MM.1S (cell line): ENCODE measurements around the gene TUBA4A.

Experiments
- DNase-seq: peaks from one replicate; pipeline ENCODE4 v3.0.0-alpha.2; 2015
- H2AFZ ChIP-seq: fragments of 300-600 bp; sonication (generic); 2 replicates; pipeline ENCODE4 v1.6.0; 2016; ENCODE audit warnings: antibody characterized with exemption, low read length
- H3F3A ChIP-seq: fragments of 300-600 bp; sonication (generic); 2 replicates; pipeline ENCODE4 v1.6.1; 2016; ENCODE audit warnings: mild to moderate bottlenecking, antibody characterized with exemption, low read length, moderate library complexity, mixed read lengths; ENCODE audit not compliant: insufficient read depth
- H3K27ac ChIP-seq: fragments of 300-600 bp; sonication (generic); 2 replicates; pipeline ENCODE4 v1.5.1; 2016; ENCODE audit warnings: mild to moderate bottlenecking, low read length
- H3K27me3 ChIP-seq: fragments of 300-600 bp; sonication (generic); replicated peaks from 2 replicates; pipeline ENCODE4 v1.6.0; 2016; ENCODE audit warnings: low read length; ENCODE audit not compliant: insufficient read depth
- H3K36me3 ChIP-seq: fragments of 300-600 bp; sonication (generic); replicated peaks from 2 replicates; pipeline ENCODE4 v1.6.1; 2016; ENCODE audit warnings: mild to moderate bottlenecking, low read length, mixed read lengths; ENCODE audit not compliant: insufficient read depth
- H3K4me1 ChIP-seq: fragments of 300-600 bp; sonication (generic); 2 replicates; pipeline ENCODE4 v1.6.1; 2016; ENCODE audit warnings: low read length, mixed read lengths
- H3K4me2 ChIP-seq: fragments of 300-600 bp; sonication (generic); 2 replicates; pipeline ENCODE4 v1.6.0; 2016; ENCODE audit warnings: low read depth, low read length
- H3K4me3 ChIP-seq: fragments of 300-600 bp; sonication (generic); 2 replicates; pipeline ENCODE4 v1.5.1; 2016; ENCODE audit warnings: low read length, mixed read lengths
- H3K79me2 ChIP-seq: fragments of 300-600 bp; sonication (generic); 2 replicates; pipeline ENCODE4 v1.6.1; 2016; ENCODE audit warnings: mixed run types, low read length, mixed read lengths
- H3K9ac ChIP-seq: fragments of 300-600 bp; sonication (generic); 2 replicates; pipeline ENCODE4 v1.6.1; 2016; ENCODE audit warnings: low read length, mixed read lengths
- H3K9me2 ChIP-seq: fragments of 300-600 bp; sonication (generic); replicated peaks from 2 replicates; pipeline ENCODE4 v1.6.1; 2016; ENCODE audit warnings: mild to moderate bottlenecking, low read length, mixed read lengths; ENCODE audit not compliant: insufficient read depth
- H3K9me3 ChIP-seq: fragments of 300-600 bp; sonication (generic); replicated peaks from 2 replicates; pipeline ENCODE4 v1.6.1; 2016; ENCODE audit warnings: mild to moderate bottlenecking, low read length, mixed read lengths; ENCODE audit not compliant: insufficient read depth
- H4K20me1 ChIP-seq: fragments of 300-600 bp; sonication (generic); 2 replicates; pipeline ENCODE4 v1.6.1; 2016; ENCODE audit warnings: mild to moderate bottlenecking, low read length, moderate library complexity, mixed read lengths; ENCODE audit not compliant: insufficient read depth
- EZH2 ChIP-seq: fragments of 300-600 bp; sonication (generic); optimal IDR thresholded peaks from 2 replicates; pipeline ENCODE3; 2017; ENCODE audit warnings: low read depth, mild to moderate bottlenecking, antibody characterized with exemption, low read length, mixed read lengths
- EZH2phosphoT487 ChIP-seq: fragments of 300-600 bp; sonication (generic); IDR thresholded peaks from 2 replicates; pipeline ENCODE4 v1.6.1; 2018; ENCODE audit warnings: antibody characterized with exemption, low read length
- TF ChIP-seq, protein P1 (sequence below): fragments of 300-600 bp; sonication (generic); IDR thresholded peaks from 2 replicates; pipeline ENCODE4 v1.5.1; 2016; ENCODE audit warnings: antibody characterized with exemption, low read length, mixed read lengths

The TUBA4A gene

DNA sequence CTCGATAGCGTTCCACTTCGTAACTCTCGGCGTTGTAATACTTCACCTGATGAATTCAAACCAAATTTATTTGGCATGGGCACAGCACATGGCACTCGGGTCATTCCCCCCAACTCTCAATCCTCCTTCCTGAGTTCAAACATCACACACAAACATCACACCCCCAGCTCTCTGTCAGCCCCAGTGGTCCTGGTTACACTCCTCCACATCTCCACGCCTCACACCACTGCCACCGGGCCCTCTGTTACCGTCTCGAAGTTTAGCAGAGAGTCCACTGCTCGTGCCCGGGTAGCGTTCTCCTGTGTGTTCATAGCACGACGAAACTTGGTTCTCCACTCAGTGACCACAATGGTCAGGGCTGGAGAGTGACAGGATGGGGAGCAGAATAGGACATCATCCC is 39.6 kb downstream of the TUBA4A start:
- Histone ChIP-seq H3K9me3 (no peaks in the 10 kb centered on the region), H2AFZ (no peak overlapping the region), H3K27ac (no peak overlapping the region), H3K36me3 (no peaks in the 10 kb centered on the region), H3K9ac (no peak overlapping the region), H3K4me2 (no peak overlapping the region), H3K4me3 (no peak overlapping the region), H3K27me3 (no peaks in the 10 kb centered on the region), H3K79me2 (peaks cover 6% of the 10 kb centered on the region; the same call in 1 of the 2 replicates), H4K20me1 (no peaks in the 10 kb centered on the region), H3K4me1 (peaks cover 10% of the 10 kb centered on the region), H3F3A (peaks cover 12% of the 10 kb centered on the region; the same call in 1 of the 2 replicates), H3K9me2 (no peaks in the 10 kb centered on the region)
- no peak for DNase-seq
- no peak for TF ChIP-seq EZH2
- TF ChIP-seq EZH2phosphoT487, result no peak
- TF ChIP-seq, protein P1, sequence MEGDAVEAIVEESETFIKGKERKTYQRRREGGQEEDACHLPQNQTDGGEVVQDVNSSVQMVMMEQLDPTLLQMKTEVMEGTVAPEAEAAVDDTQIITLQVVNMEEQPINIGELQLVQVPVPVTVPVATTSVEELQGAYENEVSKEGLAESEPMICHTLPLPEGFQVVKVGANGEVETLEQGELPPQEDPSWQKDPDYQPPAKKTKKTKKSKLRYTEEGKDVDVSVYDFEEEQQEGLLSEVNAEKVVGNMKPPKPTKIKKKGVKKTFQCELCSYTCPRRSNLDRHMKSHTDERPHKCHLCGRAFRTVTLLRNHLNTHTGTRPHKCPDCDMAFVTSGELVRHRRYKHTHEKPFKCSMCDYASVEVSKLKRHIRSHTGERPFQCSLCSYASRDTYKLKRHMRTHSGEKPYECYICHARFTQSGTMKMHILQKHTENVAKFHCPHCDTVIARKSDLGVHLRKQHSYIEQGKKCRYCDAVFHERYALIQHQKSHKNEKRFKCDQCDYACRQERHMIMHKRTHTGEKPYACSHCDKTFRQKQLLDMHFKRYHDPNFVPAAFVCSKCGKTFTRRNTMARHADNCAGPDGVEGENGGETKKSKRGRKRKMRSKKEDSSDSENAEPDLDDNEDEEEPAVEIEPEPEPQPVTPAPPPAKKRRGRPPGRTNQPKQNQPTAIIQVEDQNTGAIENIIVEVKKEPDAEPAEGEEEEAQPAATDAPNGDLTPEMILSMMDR, result no peak

DNA sequence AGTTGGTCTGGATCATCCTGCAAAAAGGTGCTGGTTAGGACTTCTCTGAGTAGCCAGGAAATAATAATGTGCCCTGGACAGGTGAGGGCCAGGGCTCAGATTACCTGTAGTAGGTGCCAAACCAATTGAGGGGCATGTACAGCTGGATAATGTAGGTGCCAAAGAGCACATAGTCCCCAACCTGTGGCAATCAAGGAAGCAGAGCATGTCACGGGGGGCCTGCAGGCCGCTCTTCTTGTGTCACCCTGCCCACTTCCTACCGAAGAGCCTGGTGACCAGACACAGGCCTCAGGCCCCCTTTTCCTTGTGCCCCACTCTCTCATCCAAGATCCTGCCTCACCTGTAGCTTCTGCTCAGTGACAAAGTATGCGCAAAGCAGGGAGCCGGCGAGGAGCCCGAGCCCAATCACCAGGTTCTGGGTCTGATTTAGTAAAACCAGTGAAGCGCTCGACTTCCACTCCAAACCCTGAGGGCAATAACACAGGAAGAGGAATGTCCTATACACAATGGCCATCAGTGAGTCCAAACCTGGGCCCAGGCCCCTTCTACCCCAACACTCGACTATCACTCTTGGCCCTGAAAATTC is 40.1 kb downstream of the TUBA4A start:
- H3K4me3 ChIP-seq, result no peak overlapping the region
- H3K36me3 ChIP-seq, result no peaks in the 10 kb centered on the region
- H3K9me3 ChIP-seq, result no peaks in the 10 kb centered on the region
- H3K79me2 ChIP-seq, result peaks cover 6% of the 10 kb centered on the region; the same call in 1 of the 2 replicates
- no peak overlapping the region for H2AFZ ChIP-seq
- peaks cover 10% of the 10 kb centered on the region; the same call in 1 of the 2 replicates for H3F3A ChIP-seq
- H4K20me1 ChIP-seq, result no peaks in the 10 kb centered on the region
- H3K4me2 ChIP-seq, result no peak overlapping the region
- TF ChIP-seq, protein P1, result no peak
- TF ChIP-seq EZH2, result no peak
- TF ChIP-seq EZH2phosphoT487, result no peak
- DNase-seq, result no peak
- H3K9me2 ChIP-seq, result no peaks in the 10 kb centered on the region
- peaks cover 9% of the 10 kb centered on the region for H3K4me1 ChIP-seq
- no peaks in the 10 kb centered on the region for H3K27me3 ChIP-seq
- H3K9ac ChIP-seq, result no peak overlapping the region
- no peak overlapping the region for H3K27ac ChIP-seq

DNA sequence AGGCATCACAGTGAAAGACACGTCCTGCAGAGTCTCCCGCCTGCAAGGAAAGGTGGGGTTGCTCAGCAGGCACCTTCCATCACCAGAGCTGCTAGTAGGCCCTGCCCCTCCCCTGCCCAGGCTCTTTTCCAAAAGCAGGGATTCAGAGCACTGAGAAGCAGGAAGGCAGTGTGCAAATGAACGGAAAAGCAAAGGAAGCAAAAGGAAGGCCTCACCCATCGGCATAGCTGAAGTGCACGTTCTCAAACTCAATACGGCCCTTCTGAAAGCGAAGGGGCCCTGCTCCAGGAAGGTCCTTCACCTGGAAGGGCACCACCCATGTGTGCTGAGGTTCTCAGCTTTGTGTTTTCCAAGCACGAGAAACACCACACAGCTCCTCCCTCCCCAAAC is 40.7 kb downstream of the TUBA4A start:
- no peaks in the 10 kb centered on the region for H3K36me3 ChIP-seq
- no peak overlapping the region for H3K4me3 ChIP-seq
- H3K9me3 ChIP-seq, result no peaks in the 10 kb centered on the region
- H3K9ac ChIP-seq, result no peak overlapping the region
- no peak for TF ChIP-seq EZH2
- H3K9me2 ChIP-seq, result no peaks in the 10 kb centered on the region
- no peak overlapping the region for H2AFZ ChIP-seq
- H3K27ac ChIP-seq, result no peak overlapping the region
- peaks cover 6% of the 10 kb centered on the region; the same call in 1 of the 2 replicates for H3F3A ChIP-seq
- peaks cover 10% of the 10 kb centered on the region for H3K4me1 ChIP-seq
- H3K27me3 ChIP-seq, result no peaks in the 10 kb centered on the region
- H4K20me1 ChIP-seq, result no peaks in the 10 kb centered on the region
- H3K4me2 ChIP-seq, result no peak overlapping the region
- no peak for DNase-seq
- peaks cover 7% of the 10 kb centered on the region; the same call in 1 of the 2 replicates for H3K79me2 ChIP-seq

DNA sequence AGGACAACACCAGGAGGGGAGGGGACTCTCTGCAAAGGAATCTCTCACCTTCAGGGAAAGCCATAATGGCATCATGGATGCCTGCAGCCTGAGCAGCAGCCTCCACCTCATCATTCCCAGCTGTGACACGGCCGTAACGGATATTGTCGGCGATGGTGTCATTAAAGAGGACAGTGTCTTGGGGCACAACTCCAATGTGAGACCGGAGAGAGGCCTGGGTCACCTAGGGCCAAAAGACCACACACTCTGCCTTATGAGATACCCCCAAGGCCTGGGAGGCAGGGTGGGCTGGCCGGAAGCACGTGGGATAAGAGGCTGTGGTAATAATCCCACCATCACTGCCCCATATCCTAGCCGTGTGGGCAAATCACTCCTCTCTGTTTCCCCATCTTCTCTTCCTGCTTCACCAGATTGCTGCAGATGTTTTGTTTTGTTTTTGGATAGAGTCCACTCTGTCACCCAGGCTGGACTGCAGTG is 42.8 kb downstream of the TUBA4A start:
- Histone ChIP-seq H3K4me3 (no peak overlapping the region), H3K79me2 (peaks cover 12% of the 10 kb centered on the region; the same call in 1 of the 2 replicates), H2AFZ (no peak overlapping the region), H3K9ac (no peak overlapping the region), H3F3A (peaks cover 11% of the 10 kb centered on the region), H3K9me3 (no peaks in the 10 kb centered on the region), H3K27me3 (no peaks in the 10 kb centered on the region), H3K9me2 (no peaks in the 10 kb centered on the region), H3K4me2 (0 out of 2 replicates have a peak overlapping the region, but pooled peaks have one; percentile 19), H4K20me1 (no peaks in the 10 kb centered on the region), H3K27ac (peak overlapping the region; percentile 24; the same call in 1 of the 2 replicates), H3K4me1 (peaks cover 10% of the 10 kb centered on the region; the same call in 1 of the 2 replicates), H3K36me3 (no peaks in the 10 kb centered on the region)
- no peak for DNase-seq
- no peak for TF ChIP-seq EZH2phosphoT487
- no peak for TF ChIP-seq EZH2
- TF ChIP-seq, protein P1, result no peak
